Common myeloid progenitor, CD34-positive (primary cell): ENCODE data around the gene ZNF112. TPM values are rescaled to one million over a fixed set of nuclear protein-coding genes. Genes with fewer than 3 reads are reported as not detected.
A peak's percentile ranks its signal among the peaks of the same experiment; 100 is the strongest.
"Not testable (repeated sequence)": the region's sequence is repeated elsewhere in the genome, so short reads cannot be mapped to it uniquely, and the experiment has no call there.

Experiments used
- CTCF ChIA-PET: fragments of 350-600 bp; sonication (Branson Sonifier 250); formaldehyde crosslinking; loops from one replicate; lab custom pipeline; 2021; ENCODE audit warnings: antibody characterized with exemption; lab: Charles Lee
- POLR2A ChIA-PET: fragments of 350-600 bp; sonication (Branson Sonifier 250); formaldehyde crosslinking; loops from one replicate; lab custom pipeline; 2021; ENCODE audit warnings: antibody characterized with exemption; lab: Charles Lee
- DNase-seq, 3 donors: peaks; one replicate each; pipeline versions ENCODE4 v3.0.0 to v3.0.0-alpha.2; 2013
- H3K27ac ChIP-seq, 2 experiments: 1 replicate in 1 of 2; 2 replicates in 1 of 2; pipeline ENCODE4 v1.7.0; 2013; ENCODE audit warnings: inconsistent platforms in 2 of 2, low read length in 2 of 2, mild to moderate bottlenecking in 2 of 2, low read depth in 1 of 2, moderate library complexity in 1 of 2; ENCODE audit not compliant: severe bottlenecking in 2 of 2, insufficient read depth in 1 of 2, poor library complexity in 1 of 2
- H3K27me3 ChIP-seq, 5 experiments: replicated peaks in 2 of 5; 1 replicate in 3 of 5; 2 replicates in 2 of 5; pipeline versions ENCODE4 v1.6.1 to v1.7.0; 2013; ENCODE audit warnings: low read length in 4 of 5, mild to moderate bottlenecking in 2 of 5, moderate library complexity in 2 of 5, inconsistent platforms in 1 of 5; ENCODE audit not compliant: insufficient read depth in 5 of 5, control insufficient read depth in 4 of 5
- H3K36me3 ChIP-seq, 4 experiments: 1 replicate in 2 of 4; 2 replicates in 2 of 4; pipeline versions ENCODE4 v1.6.1 to v1.7.0; 2013; ENCODE audit warnings: low read length in 3 of 4, control low read depth in 1 of 4, mild to moderate bottlenecking in 1 of 4; ENCODE audit not compliant: control insufficient read depth in 4 of 4, insufficient read depth in 4 of 4
- H3K4me1 ChIP-seq, 4 experiments: 1 replicate in 3 of 4; 2 replicates in 1 of 4; pipeline versions ENCODE4 v1.6.1 to v1.7.1; 2013; ENCODE audit warnings: low read length in 3 of 4, mild to moderate bottlenecking in 3 of 4, control low read depth in 1 of 4, inconsistent platforms in 1 of 4, moderate library complexity in 1 of 4; ENCODE audit not compliant: control insufficient read depth in 4 of 4, insufficient read depth in 4 of 4; ENCODE audit errors: control extremely low read depth in 1 of 4
- H3K4me3 ChIP-seq, 7 experiments: 1 replicate in 4 of 7; 2 replicates in 3 of 7; pipeline versions ENCODE4 v1.5.1 to v1.7.0; 2013; ENCODE audit warnings: mild to moderate bottlenecking in 7 of 7, low read length in 6 of 7, moderate library complexity in 6 of 7, inconsistent platforms in 2 of 7, low read depth in 2 of 7, control low read depth in 1 of 7; ENCODE audit not compliant: insufficient read depth in 4 of 7, control insufficient read depth in 1 of 7; ENCODE audit errors: extremely low read depth in 1 of 7
- H3K9me3 ChIP-seq, 5 experiments: 1 replicate in 4 of 5; 2 replicates in 1 of 5; pipeline versions ENCODE4 v1.6.1 to v1.7.1; 2013; ENCODE audit warnings: low read length in 4 of 5, mild to moderate bottlenecking in 2 of 5, inconsistent platforms in 1 of 5, low read depth in 1 of 5, moderate library complexity in 1 of 5; ENCODE audit not compliant: control insufficient read depth in 4 of 5, insufficient read depth in 2 of 5; ENCODE audit errors: control extremely low read depth in 1 of 5
- WGBS: methylation state at CpG from one replicate; pipeline ENCODE4 v1.1.5; 2013; ENCODE audit not compliant: insufficient coverage; 5-methylcytosine and 5-hydroxymethylcytosine counted together
- polyA plus RNA-seq: library from polyadenylated mRNA; unstranded; fragments of 120-200 nt; gene quantifications from one replicate; pipeline ENCODE4 v1.2.1, GENCODE V29; 2013

Gene ZNF112
- 3.0 TPM for polyA plus RNA-seq

DNA sequence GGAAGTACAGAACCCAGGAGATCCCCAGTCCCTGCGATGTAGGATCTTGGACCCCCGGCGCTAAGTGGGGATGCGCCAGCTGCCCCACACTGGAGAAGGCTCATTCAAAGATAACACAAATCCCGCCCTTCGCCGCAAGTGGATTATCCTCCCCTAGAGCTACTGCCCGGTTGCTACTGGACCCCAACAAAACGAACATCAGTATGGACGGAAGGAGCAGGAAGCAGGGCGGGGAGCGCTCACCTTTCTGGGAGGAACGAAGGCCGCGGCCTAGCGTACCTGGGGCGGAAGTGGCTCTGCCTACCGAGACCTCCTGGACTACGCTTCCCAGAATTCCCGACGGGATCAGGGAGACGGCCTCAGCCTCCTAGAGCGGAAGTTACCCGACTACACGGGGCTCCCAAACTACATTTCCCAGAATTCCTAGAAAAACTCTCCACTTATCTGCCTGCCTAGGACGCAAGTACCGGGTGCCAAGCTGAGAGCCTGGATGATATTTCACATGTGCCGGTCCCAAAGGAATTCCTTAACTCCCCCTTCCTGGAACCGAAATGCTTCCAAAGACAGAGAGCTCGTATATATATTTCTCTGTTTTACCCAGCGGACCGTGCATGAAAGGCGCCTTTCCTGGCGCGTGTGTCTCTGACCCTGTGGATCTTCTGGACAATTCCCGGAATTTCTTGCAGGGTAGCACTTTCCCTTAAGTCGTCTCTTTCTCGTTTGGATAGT, at the start of gene ZNF112:
Gene ZNF112, minus strand, starts transcription at position 298 of the 729 bp plus-strand sequence. CDS start 16,141 bp downstream, outside the sequence.
- peaks cover 0 to 4% (median 0%) of the 10 kb centered on the region in 4 experiments for H3K36me3 ChIP-seq
- H3K27me3 ChIP-seq = no peaks in the 10 kb centered on the region
- ChIA-PET POLR2A (no interaction called here), CTCF (interaction anchor here (1.1 kb wide), 1 partner anchor 22 kb away, joined by 3 read pairs; no protein-coding TSS in a partner anchor)
- H3K9me3 ChIP-seq = peaks cover 2 to 19% (median 5%) of the 10 kb centered on the region in 5 experiments
- 3% methylated on average over 29 of the region's 38 CpGs for WGBS
- peaks cover 0 to 11% (median 3%) of the 10 kb centered on the region in 4 experiments for H3K4me1 ChIP-seq
- H3K27ac ChIP-seq = peak within 1 kb of the TSS in 1 of 2 experiments; percentile 66
- peak; percentile 64 to 70 (median 69) for DNase-seq
- H3K4me3 ChIP-seq = peak within 1 kb of the TSS; percentile 54 to 95 (median 78)

DNA sequence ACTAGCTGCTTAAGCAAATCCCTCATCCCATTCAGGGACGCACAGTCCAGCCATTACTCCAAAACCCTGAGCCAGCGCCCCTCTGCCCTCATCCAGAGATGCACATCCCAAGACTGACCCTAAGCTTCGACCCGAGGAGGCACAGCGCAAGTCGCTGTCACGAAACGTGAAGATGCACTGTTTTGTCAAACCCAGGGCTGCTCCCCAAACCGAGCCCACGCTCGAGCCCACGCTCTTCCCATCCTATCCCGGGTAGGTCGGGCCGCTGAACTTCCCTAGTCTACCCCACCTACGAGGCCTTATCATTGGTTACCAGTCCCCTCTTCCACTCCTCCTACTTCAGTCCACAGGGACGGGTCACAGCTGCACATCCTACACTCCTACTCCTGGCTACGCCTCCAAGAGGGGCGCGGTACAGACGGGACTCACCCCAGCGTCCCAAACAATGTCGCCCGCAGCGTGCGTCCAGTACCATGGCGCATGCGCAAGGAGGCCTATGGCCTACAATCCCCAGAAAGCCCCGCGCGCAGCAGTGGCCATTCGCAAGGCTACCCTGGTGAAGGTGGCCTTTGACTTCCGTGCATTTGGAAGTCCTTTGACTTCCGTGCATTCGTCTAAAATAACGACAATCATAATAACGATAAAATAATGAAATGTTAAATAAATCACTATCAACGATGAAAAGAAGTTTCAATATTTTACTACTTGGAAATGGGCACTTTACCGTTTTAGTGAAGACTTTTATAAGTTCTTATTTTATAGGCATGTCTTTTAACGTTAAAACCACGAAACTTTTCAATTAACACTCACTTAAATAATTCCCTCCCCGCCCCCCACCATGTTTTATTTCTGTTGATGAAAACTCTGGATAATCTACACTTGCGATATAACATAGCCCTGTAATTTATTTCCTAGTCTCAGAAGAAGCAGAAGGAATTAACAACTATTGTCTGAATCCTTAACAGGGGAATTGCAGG, 44.9 kb upstream of the ZNF112 start, which contains the start of gene ZNF285:
Gene ZNF285, minus strand, starts transcription at position 470 of the 977 bp plus-strand sequence. CDS start 4,395 bp downstream, outside the sequence.
- H3K27me3 ChIP-seq = no peaks in the 10 kb centered on the region
- ChIA-PET POLR2A (no interaction called here), CTCF (no interaction called here)
- H3K4me1 ChIP-seq = peaks cover 0 to 5% (median 5%) of the 10 kb centered on the region in 4 experiments
- peaks cover 0 to 12% (median 4%) of the 10 kb centered on the region in 4 experiments for H3K36me3 ChIP-seq
- WGBS = 2% methylated on average over 28 of the region's 43 CpGs
- no peak within 1 kb of the TSS for H3K27ac ChIP-seq
- peak within 1 kb of the TSS; percentile 75 to 98 (median 86) for H3K4me3 ChIP-seq
- DNase-seq = peak; percentile 95 to 98 (median 97)
- peaks cover 5 to 24% (median 14%) of the 10 kb centered on the region in 5 experiments for H3K9me3 ChIP-seq

DNA sequence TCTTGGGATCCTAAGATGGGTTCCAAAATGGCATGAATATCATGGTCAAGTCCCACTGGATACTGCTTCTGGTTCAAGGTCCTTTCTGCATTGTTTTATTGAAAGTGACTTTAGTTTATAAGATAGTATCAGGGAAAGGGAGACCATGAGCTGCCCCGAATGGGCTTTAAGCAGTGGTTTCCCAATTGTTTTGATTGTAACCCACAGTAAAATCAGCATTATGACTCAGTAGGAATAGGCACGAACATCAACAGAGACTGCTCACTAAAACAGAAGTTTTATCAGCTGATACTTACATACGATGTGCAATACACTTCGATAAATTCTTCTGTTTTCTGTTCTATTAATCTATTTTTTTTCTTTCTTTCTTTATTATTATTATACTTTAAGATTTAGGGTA, 32.8 kb upstream of the ZNF112 start:
- peaks cover 6 to 75% (median 20%) of the 10 kb centered on the region in 4 experiments for H3K36me3 ChIP-seq
- H3K4me3 ChIP-seq, POLR2A ChIA-PET, H3K4me1 ChIP-seq, H3K27ac ChIP-seq, CTCF ChIA-PET, DNase-seq, H3K27me3 ChIP-seq: not testable (repeated sequence)
- WGBS = 100% methylated on average over 1 of the region's 4 CpGs
- H3K9me3 ChIP-seq = peaks cover 2 to 49% (median 10%) of the 10 kb centered on the region in 5 experiments

DNA sequence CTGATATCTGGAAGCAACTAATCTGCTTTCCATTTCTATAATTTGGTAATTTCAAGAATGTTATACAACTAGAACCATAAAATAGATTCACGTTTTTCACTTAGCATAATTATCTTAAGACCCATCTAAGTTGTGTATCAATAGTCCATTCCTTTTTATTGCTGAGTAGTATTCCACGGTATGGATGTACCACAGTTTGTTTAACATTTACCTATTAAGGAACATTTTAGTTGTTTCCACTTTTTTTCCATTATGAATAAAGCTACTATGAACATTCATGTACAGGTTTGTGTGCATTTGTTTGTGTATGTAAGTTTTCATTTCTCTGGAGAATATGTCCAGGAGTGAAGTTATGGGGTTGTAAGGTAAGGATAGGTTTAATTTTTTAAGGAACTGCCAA, 18.3 kb upstream of the ZNF112 start:
- Histone ChIP-seq H3K36me3 (no peaks in the 10 kb centered on the region), H3K9me3 (peaks cover 0 to 18% (median 5%) of the 10 kb centered on the region in 5 experiments), H3K4me3 (no peak overlapping the region), H3K27ac (no peak overlapping the region), H3K4me1 (no peaks in the 10 kb centered on the region), H3K27me3 (no peaks in the 10 kb centered on the region)
- DNase-seq = no peak
- WGBS = no CpG with 5 or more reads among the region's 2 CpGs
- ChIA-PET CTCF (no interaction called here), POLR2A (no interaction called here)

DNA sequence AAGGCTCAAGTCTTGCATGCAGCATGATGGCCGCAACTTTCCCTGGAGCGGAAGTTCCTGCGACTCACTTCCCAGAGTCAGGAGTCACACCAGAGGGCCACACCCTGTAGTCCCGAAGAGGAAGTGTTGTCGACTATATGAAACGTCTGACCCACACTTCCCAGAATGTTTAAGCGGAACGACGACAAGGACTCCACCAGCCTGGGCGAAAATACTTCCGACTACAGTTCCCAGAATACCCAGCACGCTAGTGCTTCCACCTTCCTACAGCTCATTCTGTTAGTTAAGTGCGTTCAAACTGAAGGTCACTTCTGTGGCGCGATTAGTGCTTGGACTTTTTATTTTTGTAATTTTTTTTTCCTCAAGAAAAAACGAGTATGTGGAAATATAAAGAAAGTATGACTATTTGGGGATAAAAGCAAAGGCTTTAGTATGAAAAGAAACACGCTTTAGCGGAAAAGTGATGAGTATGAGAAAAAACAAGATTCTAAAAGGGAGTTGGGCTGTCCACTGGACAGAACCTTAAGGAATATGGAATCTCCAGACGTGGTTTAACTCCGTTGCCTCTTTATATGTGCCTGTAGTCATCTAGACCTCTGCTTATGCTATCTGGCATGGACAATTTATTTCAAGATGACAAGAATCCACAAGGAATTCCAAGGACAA, 15.5 kb upstream of the ZNF112 start:
- ChIA-PET POLR2A (no interaction called here), CTCF (no interaction called here)
- H3K36me3 ChIP-seq = no peaks in the 10 kb centered on the region
- no peaks in the 10 kb centered on the region for H3K27me3 ChIP-seq
- H3K27ac ChIP-seq = no peak overlapping the region
- H3K9me3 ChIP-seq = peaks cover 0 to 22% (median 3%) of the 10 kb centered on the region in 5 experiments
- H3K4me3 ChIP-seq = peak overlapping the region in 1 of 7 experiments; percentile 13
- DNase-seq = no peak
- 80% methylated on average over 18 of the region's 20 CpGs for WGBS
- H3K4me1 ChIP-seq = no peaks in the 10 kb centered on the region

DNA sequence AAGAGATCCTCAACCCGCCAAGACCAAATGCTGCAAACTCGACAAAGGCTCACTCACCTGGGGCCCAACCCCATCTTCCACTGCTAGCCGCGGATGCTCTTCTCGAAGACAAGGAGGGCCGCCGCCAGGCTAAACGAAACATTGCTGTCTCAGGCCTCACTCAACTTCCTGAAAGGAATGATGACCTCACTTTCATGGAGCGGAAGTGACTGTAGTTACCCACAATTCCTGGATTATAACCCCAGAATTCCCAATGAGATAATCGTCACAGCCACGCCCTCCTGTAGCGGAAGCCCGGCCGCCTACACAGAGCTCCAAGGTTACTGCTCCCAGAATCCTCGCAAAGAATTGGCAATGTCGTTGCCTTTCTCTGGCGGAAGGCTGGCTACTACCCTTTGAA, 10.5 kb upstream of the ZNF112 start:
- DNase-seq = no peak
- Histone ChIP-seq H3K36me3 (no peaks in the 10 kb centered on the region), H3K27ac (no peak overlapping the region), H3K9me3 (peaks cover 0 to 12% (median 1%) of the 10 kb centered on the region in 5 experiments), H3K4me1 (no peaks in the 10 kb centered on the region), H3K27me3 (no peaks in the 10 kb centered on the region), H3K4me3 (no peak overlapping the region)
- CTCF ChIA-PET = no interaction called here
- POLR2A ChIA-PET = no interaction called here
- WGBS = 84% methylated on average over 14 of the region's 17 CpGs
